K562 (cell line): ENCODE results near the gene ZEB2. TPM values are rescaled to one million over a fixed set of nuclear protein-coding genes. Genes with fewer than 3 reads are reported as not detected.

Source experiments
- AFF1 ChIP-seq, 2 experiments: fragments of 450-650 bp; IDR thresholded peaks; 2 replicates each; pipeline ENCODE4 v1.6.1; 2018; ENCODE audit warnings: mild to moderate bottlenecking in 2 of 2, low read depth in 1 of 2; ENCODE audit not compliant: partially characterized antibody in 2 of 2
- POLR2A ChIP-seq: fragments of 450-650 bp; conservative IDR thresholded peaks from 2 replicates; pipeline ENCODE4 v1.6.1; 2016
- SIN3A ChIP-seq, 2 experiments: fragments of 150-350 bp in 1 of 2; IDR thresholded peaks; 2 replicates each; pipeline ENCODE4 v1.6.1; 2011 to 2016; ENCODE audit warnings: borderline replicate concordance in 2 of 2, low read depth in 2 of 2, low read length in 2 of 2, mild to moderate bottlenecking in 2 of 2, moderate library complexity in 2 of 2; ENCODE audit not compliant: control insufficient read depth in 1 of 2
- STAT5B ChIP-seq: fragments of 250-450 bp; sonication (Bioruptor Pico); IDR thresholded peaks from 2 replicates; pipeline ENCODE4 v1.8.0; 2021; ENCODE audit warnings: mild to moderate bottlenecking, inconsistent platforms
- TAF1 ChIP-seq: IDR thresholded peaks from 2 replicates; pipeline ENCODE4 v1.6.1; 2011; ENCODE audit warnings: mild to moderate bottlenecking, low read length, moderate library complexity; ENCODE audit not compliant: insufficient read depth, control insufficient read depth, severe bottlenecking; ENCODE audit errors: extremely low read depth
- ZBTB11 ChIP-seq, 3 experiments: fragments of 200-800 bp in 1 of 3; fragments of 250-450 bp in 1 of 3; fragments of 450-650 bp in 1 of 3; sonication (Bioruptor Pico) in 1 of 3; sonication (Bioruptor generic) in 1 of 3; formaldehyde crosslinking in 1 of 3; IDR thresholded peaks; 2 replicates each; pipeline versions ENCODE4 v1.6.1 to v1.8.0; 2016 to 2022; ENCODE audit warnings: mild to moderate bottlenecking in 2 of 3, missing genetic modification characterization in 2 of 3, missing compliant biosample characterization in 1 of 3, moderate library complexity in 1 of 3
- ZNF398 ChIP-seq: fragments of 250-450 bp; sonication (Bioruptor Pico); IDR thresholded peaks from 2 replicates; pipeline ENCODE4 v1.8.0; 2021; ENCODE audit warnings: moderate library complexity, mild to moderate bottlenecking, inconsistent platforms
- ZNF589 ChIP-seq: fragments of 200-800 bp; sonication (Bioruptor generic); IDR thresholded peaks from 2 replicates; pipeline ENCODE4 v1.6.1; 2016; ENCODE audit warnings: low read depth, missing genetic modification characterization, missing compliant biosample characterization
- polyA plus RNA-seq, 8 experiments: library from polyadenylated mRNA; depleted of rRNA in 4 of 8; stranded (reverse) in 5 of 8; unstranded in 3 of 8; fragments of >200 nt; fragmentation: Nextera tagmentation in 2 of 8; fragmentation: Illumina TruSeq in 1 of 8; extraction: Ambion mirVana in 2 of 8; extraction: Trizol in 1 of 8; gene quantifications; 2 replicates each; pipeline versions ENCODE4 v1.2.1 to v1.2.3, GENCODE V29; 2011 to 2014; ENCODE audit warnings: inconsistent platforms in 1 of 8, missing spikeins in 1 of 8
- total RNA-seq, 7 experiments: library from RNA; depleted of rRNA in 6 of 7; stranded (reverse); fragments of >200 nt in 6 of 7; fragmentation: Illumina TruSeq in 2 of 7; extraction: Trizol in 2 of 7; gene quantifications; 2 replicates each; pipeline versions ENCODE4 v1.2.1 to v1.2.3, GENCODE V29; 2011 to 2021; ENCODE audit warnings: low replicate concordance in 1 of 7

Gene ZEB2
- total and polyA plus RNA-seq, 9 of the 15 experiments (the other 6 are each of a cell fraction or from before 2014, with no cell fraction given) = 15.1 to 113 (median 72.3) TPM

- TF ChIP-seq AFF1 (IDR thresholded peaks at IDR 0.05; ENCODE audit: low read depth in 1 of 2, partially characterized antibody in 2 of 2) (peak; percentile 55 to 75), ZNF398 (CRISPR knock-in tag) (no peak), ZNF589 (no peak), POLR2A (peak; percentile 28), ZBTB11 (CRISPR knock-in tag; IDR thresholded peaks at IDR 0.05) (no peak), STAT5B (CRISPR knock-in tag) (no peak), TAF1 (peak; percentile 43), SIN3A (IDR thresholded peaks at IDR 0.05; ENCODE audit: borderline replicate concordance in 2 of 2, control insufficient read depth in 1 of 2, low read depth in 2 of 2, low read length in 2 of 2) (0 out of 4 replicates have a peak, but pooled peaks of 1 of the 2 experiments have one; percentile 23)
Measured at GRCh38 chr2:144516411-144516980, 3.4 kb downstream of the ZEB2 start (continued).
